NCI-H526 treated with DMSO at 0.1 percent for 48 hours (cell line): ENCODE results near the gene LIPG.
A peak's percentile ranks its signal among the peaks of the same experiment; 100 is the strongest.
"Not testable (repeated sequence)": the region's sequence is repeated elsewhere in the genome, so short reads cannot be mapped to it uniquely, and the experiment has no call there.

Experiments
- DNase-seq: peaks from one replicate; lab custom pipeline; 2025; lab: John Stamatoyannopoulos, UW

Gene LIPG

DNA sequence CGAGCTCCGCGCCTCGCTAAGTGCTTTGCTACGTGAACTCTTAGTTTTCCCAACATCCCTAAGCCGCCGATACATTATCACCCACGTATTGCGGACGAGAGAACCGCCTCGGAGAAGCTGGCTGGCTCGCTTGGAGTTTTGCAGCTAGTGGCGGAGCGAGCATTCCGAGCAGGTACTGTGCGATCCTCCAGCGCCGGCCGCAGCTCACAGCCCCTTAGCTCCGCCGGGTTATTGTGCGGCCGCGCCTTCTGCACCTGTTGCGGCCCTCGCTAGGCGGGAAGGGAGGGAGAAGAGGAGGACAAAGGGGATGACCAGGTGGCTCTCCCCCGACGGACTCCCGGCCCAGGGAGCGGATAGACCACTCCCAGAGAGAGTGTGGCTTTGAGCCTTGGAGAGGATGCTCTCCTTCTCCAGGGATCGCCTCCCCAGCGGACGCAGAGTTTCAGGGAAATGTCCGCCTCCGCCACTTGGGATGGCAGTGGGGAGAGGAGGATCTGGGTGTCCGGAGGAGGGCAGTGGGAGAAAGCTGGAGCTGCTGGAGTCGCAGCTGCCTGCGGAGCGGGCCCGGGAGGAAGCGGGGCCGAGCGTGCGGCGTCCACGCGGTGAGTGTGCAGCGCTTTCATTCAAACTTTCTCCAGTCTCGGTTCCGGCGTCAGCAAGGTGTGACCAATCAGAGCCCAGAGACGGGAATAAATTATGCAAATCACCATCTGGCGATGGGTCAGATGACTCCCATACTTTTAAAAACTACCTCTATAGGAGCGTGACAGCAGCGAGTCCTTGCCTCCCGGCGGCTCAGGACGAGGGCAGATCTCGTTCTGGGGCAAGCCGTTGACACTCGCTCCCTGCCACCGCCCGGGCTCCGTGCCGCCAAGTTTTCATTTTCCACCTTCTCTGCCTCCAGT, at the start of gene LIPG:
Gene LIPG (plus strand): TSS at position 769 of the 905 bp plus-strand sequence. CDS start 252 bp downstream, outside the sequence.
- DNase-seq, result peak; percentile 71

DNA sequence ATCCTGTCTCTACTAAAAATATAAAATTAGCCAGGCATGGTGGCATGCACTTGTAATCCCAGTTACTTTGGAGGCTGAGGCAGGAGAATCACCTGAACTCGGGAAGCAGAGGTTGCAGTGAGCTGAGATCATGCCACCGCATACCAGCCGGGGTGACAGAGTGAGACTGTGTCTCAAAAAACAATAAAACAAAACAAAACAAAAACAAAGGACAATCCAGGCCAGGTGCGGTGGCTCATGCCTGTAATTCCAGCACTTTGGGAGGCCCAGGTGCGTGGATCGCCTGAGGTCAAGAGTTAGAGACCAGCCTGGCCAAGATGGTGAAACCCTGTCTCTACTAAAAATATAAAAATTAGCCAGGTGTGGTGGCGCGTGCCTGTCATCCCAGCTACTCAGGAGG, 49.0 kb upstream of the LIPG start:
- not testable (repeated sequence) for DNase-seq

DNA sequence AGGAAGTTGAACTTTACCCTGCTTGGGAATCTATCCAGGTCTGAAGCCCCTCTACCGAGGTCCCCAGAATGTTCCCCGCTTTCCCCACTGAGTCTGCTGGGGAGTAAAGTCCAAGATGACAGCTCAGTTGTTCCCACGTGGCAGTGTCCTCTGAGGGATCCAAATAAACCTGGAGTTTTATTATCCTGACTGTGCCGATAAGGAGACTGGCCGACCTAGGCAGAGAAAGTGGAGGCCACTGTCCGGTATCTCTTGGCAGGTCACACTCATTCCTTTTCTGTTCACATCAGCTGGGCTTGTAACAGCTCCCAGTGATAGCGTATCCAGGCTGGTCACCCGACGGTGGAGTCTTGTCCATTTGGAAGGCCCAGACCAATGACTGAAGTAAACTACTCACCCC, 47.3 kb upstream of the LIPG start:
- DNase-seq, result no peak

DNA sequence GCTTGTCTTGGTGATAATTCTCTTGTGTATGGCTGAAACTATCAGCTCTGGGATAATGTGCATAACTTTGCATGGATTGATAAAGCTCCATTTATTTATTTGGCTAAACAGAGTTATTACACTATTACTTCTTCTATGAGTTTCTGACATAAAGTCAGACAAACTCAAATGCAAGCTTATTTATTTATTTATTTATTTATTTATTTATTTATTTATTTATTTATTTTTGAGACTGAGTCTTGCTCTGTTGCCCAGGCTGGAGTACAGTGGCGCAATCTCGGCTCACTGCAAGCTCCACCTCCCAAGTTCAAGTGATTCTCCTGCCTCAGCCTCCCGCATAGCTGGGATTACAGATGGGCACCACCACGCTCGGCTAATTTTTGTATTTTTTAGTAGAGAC, 46.9 kb upstream of the LIPG start:
- DNase-seq, result not testable (repeated sequence)

- DNase-seq, result no peak
Measured at GRCh38 chr18:49515516-49515915, 46.3 kb upstream of the LIPG start.

DNA sequence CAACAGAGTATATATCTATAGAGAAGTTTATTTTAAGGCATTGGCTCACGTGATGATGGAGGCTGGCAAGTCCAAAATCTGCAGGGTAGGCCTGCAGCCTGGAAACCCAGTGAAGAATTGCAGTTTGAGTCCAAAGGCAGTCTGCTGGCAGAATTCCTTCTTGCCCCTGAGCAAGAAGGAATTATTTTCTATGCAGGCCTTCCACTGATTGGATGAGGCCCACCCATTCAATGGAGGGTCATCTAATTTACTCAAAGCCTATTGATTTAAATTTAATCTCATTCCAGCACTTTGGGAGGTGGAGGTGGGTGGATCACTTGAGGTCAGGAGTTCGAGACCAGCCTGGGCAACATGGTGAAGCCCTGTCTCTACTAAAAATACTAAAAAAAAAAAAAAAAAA, 44.4 kb upstream of the LIPG start:
- DNase-seq, result no peak

- no peak for DNase-seq
Measured at GRCh38 chr18:49519101-49519971, 42.5 kb upstream of the LIPG start.

GRCh38 chr18:49520661-49521145, 41.2 kb upstream of the LIPG start:
- peak; percentile 21 for DNase-seq

DNA sequence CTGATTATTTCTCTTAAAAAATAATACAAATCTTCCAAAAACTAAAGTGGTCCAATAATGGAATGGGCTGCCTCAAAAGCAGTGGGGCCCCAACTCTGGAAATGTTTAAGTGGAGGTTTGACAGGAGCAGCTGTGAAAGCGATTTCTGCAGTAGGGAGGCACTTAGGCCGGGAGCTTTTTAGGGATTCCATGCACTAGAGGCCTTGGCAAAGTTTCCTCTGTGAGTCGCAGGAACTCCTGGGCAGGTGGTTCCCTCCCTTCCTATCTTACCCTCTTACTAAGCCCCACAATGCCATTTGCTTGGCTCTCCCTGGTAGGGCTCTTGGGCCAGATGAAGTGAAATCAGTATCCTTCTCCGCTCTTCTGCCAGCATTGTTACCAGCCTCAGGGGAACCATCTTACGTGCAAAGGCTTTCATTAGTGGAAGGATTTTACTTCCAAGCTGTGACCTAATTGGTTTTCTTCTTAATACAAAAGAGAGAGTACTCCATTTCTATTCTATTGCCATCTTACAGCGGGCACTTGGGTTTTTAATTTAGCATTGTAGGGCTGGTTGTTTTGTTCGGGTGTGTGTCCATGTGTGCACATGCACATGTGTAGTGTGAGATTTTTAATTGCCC, 40.5 kb upstream of the LIPG start:
- no peak for DNase-seq

DNA sequence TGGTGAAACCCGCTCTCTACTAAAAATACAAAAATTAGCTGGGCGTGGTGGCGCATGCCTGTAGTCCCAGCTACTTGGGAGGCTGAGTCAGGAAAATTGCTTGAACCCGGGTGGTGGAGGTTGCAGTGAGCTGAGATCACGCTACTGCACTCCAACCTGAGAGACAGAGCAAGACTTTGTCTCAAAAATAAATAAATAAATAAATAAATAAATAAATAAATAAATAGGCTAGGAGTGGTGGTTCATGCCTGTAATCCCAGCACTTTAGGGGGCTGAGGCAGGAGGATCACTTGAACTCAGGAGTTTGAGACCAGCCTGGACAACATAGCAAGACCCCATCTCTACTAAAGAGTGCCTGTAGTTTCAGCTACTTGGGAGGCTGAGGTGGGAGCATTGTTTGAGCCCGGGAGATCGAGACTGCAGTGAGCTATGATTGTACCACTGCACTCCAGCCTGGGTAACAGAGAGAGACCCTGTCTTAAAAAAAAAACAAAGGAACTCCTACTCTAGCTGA, 38.2 kb upstream of the LIPG start:
- not testable (repeated sequence) for DNase-seq

DNA sequence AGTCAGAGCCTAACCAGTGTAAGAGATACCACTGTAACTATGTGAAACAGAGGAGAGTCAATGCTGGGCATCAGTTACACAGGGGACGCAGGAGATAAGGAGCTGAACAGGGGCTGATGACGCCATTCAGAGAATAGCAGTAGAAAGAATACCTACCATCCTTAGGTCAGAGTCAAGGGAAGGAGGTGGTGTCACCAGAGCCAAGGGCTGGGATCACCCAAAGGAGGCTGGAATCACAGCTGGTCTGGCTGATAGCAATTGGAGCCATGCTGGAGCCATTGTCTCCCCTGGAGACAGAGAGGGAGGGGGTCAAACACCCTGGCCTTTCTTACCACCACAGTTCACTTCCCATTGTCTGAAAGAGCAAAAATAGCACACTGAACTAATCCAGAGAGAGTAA, 37.5 kb upstream of the LIPG start:
- DNase-seq, result no peak

GRCh38 chr18:49524951-49525350, 36.9 kb upstream of the LIPG start:
- DNase-seq, result no peak

GRCh38 chr18:49525981-49526380, 35.9 kb upstream of the LIPG start:
- no peak for DNase-seq

DNA sequence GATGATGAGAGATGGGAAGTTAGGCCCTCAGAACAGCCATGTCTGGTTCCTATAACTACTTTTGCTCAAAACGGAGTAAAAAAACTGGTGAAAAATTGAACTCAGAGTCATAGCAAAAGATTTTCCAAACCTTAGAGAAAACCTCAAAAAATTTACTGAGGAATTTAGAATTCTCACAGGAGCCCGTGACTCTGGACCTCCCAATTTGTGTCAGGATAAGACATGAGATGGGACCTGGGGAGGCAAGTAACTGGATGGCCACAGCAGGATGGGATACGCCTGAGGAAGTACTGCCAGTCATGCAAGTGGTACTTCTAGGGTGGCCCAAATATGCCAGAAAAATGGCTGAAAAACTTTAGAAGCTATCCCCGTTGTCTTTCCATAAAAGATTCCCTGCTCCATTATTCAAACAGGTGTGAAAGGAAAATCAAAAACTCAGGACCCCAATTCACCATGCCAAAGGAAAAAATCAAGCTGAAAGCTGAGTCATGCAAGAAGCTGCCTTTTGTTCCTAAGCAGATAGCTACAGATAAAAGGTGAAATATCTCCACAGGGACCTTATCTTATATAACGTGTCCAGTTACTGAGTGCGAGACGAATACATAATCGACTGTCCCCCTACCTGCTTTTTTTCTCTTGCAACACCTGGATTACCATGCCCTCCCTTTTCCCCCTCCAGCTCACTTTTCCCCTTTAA, 34.1 kb upstream of the LIPG start:
- no peak for DNase-seq

DNA sequence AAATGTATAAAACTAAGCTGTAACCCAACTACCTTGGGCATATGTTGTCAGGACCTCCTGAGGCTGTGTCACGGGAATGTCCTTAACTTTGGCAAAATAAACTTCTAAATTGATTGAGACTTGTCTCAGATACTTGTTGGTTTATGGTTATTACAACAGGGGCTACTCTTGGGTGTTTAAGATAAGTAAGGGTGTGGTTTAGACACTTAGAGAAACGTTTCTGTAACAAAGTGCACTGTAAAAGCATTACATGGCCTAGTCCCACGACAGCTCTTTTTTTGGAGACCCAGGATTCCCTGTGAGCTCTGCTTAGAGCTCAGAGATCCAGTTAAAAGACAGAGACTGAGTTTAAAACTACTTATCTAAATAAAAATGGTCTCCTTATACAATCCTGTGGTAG, 32.3 kb upstream of the LIPG start:
- DNase-seq, result no peak

- no peak for DNase-seq
Measured at GRCh38 chr18:49531678-49532153, 30.1 kb upstream of the LIPG start.

- DNase-seq, result no peak
Measured at GRCh38 chr18:49534846-49535601, 26.8 kb upstream of the LIPG start.

DNA sequence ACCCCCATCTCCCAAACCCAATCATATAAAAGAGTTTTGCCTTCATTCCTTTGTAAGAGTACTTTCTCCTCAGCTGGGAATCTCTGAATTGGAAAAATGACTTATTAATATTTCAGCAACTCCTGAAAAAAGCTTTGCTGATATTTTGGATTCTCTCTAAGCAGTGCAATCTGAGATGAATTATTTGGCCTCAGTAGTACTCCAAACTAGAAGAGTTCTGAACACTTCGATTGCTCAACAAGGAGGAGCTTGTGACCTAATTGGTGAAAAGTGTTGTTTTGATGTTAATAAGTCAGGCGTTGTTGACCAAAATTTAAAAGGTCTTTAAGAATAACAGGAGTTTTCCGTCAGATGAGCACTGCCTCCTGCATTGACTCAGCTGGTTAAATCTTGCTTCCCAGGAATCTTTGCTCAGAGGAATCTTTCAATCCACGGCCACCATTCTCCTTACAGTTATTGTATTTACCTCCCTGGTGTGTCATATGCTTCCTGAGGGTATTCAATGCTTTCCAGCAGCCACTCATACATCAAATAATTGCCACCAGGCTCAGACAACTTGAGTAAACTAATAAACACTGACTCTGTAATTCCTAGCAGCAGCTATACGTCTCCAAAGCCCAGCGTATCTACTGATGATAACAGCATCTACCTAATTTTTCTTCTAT, 24.5 kb upstream of the LIPG start:
- no peak for DNase-seq

DNA sequence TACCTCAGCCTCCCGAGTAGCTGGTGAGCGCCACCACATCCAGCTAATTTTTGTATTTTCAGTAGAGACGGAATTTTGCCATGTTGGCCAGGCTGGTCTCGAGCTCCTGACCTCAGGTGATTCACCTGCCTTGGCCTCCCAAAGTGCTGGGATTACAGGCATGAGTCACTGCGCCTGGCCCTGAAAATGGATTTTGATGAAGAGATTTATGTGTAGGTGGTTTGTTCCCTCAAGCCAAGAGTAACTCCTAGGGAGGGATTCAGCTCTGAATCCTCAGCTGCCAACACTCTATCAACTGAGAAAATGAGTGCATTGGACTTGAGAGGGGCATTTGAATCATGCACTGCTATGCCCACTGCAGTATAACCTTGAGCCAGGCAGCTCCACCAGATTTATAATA, 17.5 kb upstream of the LIPG start:
- DNase-seq, result no peak

DNA sequence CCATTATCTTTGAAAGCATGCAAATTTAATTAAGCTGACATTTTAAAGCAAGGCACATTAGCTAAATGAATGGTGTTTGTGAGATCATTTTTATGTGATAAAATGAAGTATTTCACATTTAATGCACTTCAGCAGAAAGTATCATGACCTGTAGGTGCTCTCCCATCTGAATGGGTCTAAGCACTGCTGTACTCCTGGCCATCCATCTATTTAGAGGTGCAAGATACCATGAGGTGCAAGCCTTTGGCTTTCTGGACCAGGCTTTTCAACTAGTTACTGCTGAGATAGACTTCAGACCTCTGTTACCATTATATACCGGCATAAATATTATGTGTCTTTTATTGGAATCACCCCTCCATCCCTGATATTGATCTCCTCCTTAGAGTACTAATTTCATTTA, 15.6 kb upstream of the LIPG start:
- no peak for DNase-seq
